Psoas muscle (tissue), 8 donors: ENCODE results near the gene CRYBG1. TPM values are rescaled to one million over a fixed set of nuclear protein-coding genes. Genes with fewer than 3 reads are reported as not detected.

Experiments
- ATAC-seq, 4 donors: fragments of 200-7000 bp; cut with Tn5 transposase; one replicate each; pipeline ENCODE4 v1.9.1; 2020; ENCODE audit warnings: moderate library complexity in 3 of 4, mild to moderate bottlenecking in 2 of 4
- DNase-seq, 2 donors: peaks; one replicate each; pipeline ENCODE4 v3.0.0-alpha.2; 2020
- H3K27ac ChIP-seq: fragments of 200-600 bp; one replicate; pipeline ENCODE4 v1.8.0; 2022
- H3K27me3 ChIP-seq, 3 donors: fragments of 200-600 bp in 1 of 3; one replicate each; pipeline versions ENCODE4 v1.6.1 to v1.8.0; 2013 to 2022; ENCODE audit warnings: low read length in 2 of 3, mild to moderate bottlenecking in 2 of 3, moderate library complexity in 1 of 3; ENCODE audit not compliant: insufficient read depth in 3 of 3
- H3K36me3 ChIP-seq, 2 donors: fragments of 200-600 bp in 1 of 2; one replicate each; pipeline versions ENCODE4 v1.6.1 to v1.8.0; 2013 to 2022; ENCODE audit warnings: low read depth in 1 of 2, mild to moderate bottlenecking in 1 of 2, moderate library complexity in 1 of 2; ENCODE audit not compliant: insufficient read depth in 1 of 2
- H3K4me1 ChIP-seq: fragments of 200-600 bp; one replicate; pipeline ENCODE4 v1.8.0; 2022
- H3K4me3 ChIP-seq: fragments of 200-600 bp; one replicate; pipeline ENCODE4 v1.8.0; 2022; ENCODE audit warnings: mild to moderate bottlenecking
- H3K9me3 ChIP-seq: fragments of 200-600 bp; one replicate; pipeline ENCODE4 v1.8.0; 2022
- CTCF ChIP-seq: fragments of 200-600 bp; IDR thresholded peaks from one replicate; pipeline ENCODE4 v1.8.0; 2022; ENCODE audit warnings: antibody characterized with exemption
- WGBS, 3 donors: extraction: QIAGEN DNeasy Blood & Tissue Kit; methylation state at CpG; one replicate each; pipeline versions ENCODE4 v1.1.6 to v1.1.7; 2013; 5-methylcytosine and 5-hydroxymethylcytosine counted together
- intact Hi-C, 2 donors: fragments of 100-400 bp; cut with DNase I; formaldehyde crosslinking; loops; one replicate each; pipeline versions ENCODE4 v1.11.0 to v1.14.2; 2022
- polyA plus RNA-seq, 3 donors: library from polyadenylated mRNA; stranded (reverse); fragments of 200-250 nt; gene quantifications; one replicate each; pipeline ENCODE4 v1.2.3, GENCODE V29; 2013
- total RNA-seq, 4 donors: library from RNA; stranded (reverse); fragmentation: NEBNext Ultra II Directional in 2 of 4; extraction: Animal tissue kit (Norgen Biotek cat#: 25700) in 2 of 4; gene quantifications; one replicate each; pipeline versions ENCODE4 v1.2.1 to v1.2.4, GENCODE V29; 2021 to 2023
- donor health status: healthy with polysubstance abuse.
- donor health status: DM: no; HTN: no; CAD: no; lungs with moderate emphysema.
- donor health status: Bipolar disorder and iron deficiency.
- donor health status: healthy.
- donor health status: DM: yes; HTN: yes; CAD: no.
- donor health status: DM: no; HTN: no; CAD: no.
- donor health status: DM: no; HTN: no; CAD: no.
- donor health status: DM: yes; HTN: yes; CAD: no.

CRYBG1 gene
- total and polyA plus RNA-seq, 7 donors: 0.17 to 1.6 (median 0.82) TPM

GRCh38 chr6:106419900-106420613 lies 59.5 kb downstream of the CRYBG1 start:
- H3K4me1 ChIP-seq: no peaks in the 10 kb centered on the region
- DNase-seq: no peak
- H3K27me3 ChIP-seq: no peaks in the 10 kb centered on the region
- intact Hi-C loops: no loop called here
- no peaks in the 10 kb centered on the region for H3K36me3 ChIP-seq
- H3K9me3 ChIP-seq: no peaks in the 10 kb centered on the region
- no peak for ATAC-seq
- no peak overlapping the region for H3K27ac ChIP-seq
- 34 to 51% (median 46%) methylated on average over 2 of the region's 2 CpGs for WGBS, 3 donors
- TF ChIP-seq CTCF: no peak
- H3K4me3 ChIP-seq: no peak overlapping the region

GRCh38 chr6:106421496-106421895 lies 61.0 kb downstream of the CRYBG1 start:
- Histone ChIP-seq H3K27ac (no peak overlapping the region), H3K27me3 (no peaks in the 10 kb centered on the region), H3K9me3 (no peaks in the 10 kb centered on the region), H3K4me1 (no peaks in the 10 kb centered on the region), H3K4me3 (no peak overlapping the region), H3K36me3 (no peaks in the 10 kb centered on the region)
- 94 to 98% (median 96%) methylated on average over 2 of the region's 2 CpGs for WGBS, 3 donors
- intact Hi-C loops: no loop called here
- no peak for TF ChIP-seq CTCF
- DNase-seq (no peak), ATAC-seq (no peak)

GRCh38 chr6:106422534-106422933 lies 62.0 kb downstream of the CRYBG1 start:
- TF ChIP-seq CTCF: no peak
- intact Hi-C loops: no loop called here
- ATAC-seq (no peak), DNase-seq (no peak)
- Histone ChIP-seq H3K36me3 (no peaks in the 10 kb centered on the region), H3K4me1 (no peaks in the 10 kb centered on the region), H3K27me3 (no peaks in the 10 kb centered on the region), H3K4me3 (no peak overlapping the region), H3K27ac (no peak overlapping the region), H3K9me3 (no peaks in the 10 kb centered on the region)

GRCh38 chr6:106425382-106425781 lies 64.9 kb downstream of the CRYBG1 start:
- no peak overlapping the region for H3K27ac ChIP-seq
- H3K27me3 ChIP-seq: peaks cover 0 to 3% (median 0%) of the 10 kb centered on the region in 3 donors
- intact Hi-C loops: no loop called here
- ATAC-seq (no peak), DNase-seq (no peak)
- WGBS, 3 donors: 83 to 86% (median 86%) methylated on average over 5 of the region's 5 CpGs
- H3K4me3 ChIP-seq: no peak overlapping the region
- no peaks in the 10 kb centered on the region for H3K4me1 ChIP-seq
- H3K9me3 ChIP-seq: no peaks in the 10 kb centered on the region
- H3K36me3 ChIP-seq: no peaks in the 10 kb centered on the region
- TF ChIP-seq CTCF: no peak
